K562 (cell line): ENCODE results near the gene TMCC1. TPM values are rescaled to one million over a fixed set of nuclear protein-coding genes. Genes with fewer than 3 reads are reported as not detected.

Source experiments
- ATF7 ChIP-seq: fragments of 450-650 bp; IDR thresholded peaks from 2 replicates; pipeline ENCODE4 v1.7.1; 2014; ENCODE audit warnings: mild to moderate bottlenecking, moderate library complexity
- CBX5 ChIP-seq: IDR thresholded peaks from 2 replicates; pipeline ENCODE4 v1.6.1; 2014; ENCODE audit warnings: low read depth, borderline replicate concordance
- CEBPG ChIP-seq, 3 experiments: fragments of 200-800 bp in 1 of 3; sonication (Bioruptor generic) in 1 of 3; sonication (generic) in 1 of 3; formaldehyde crosslinking in 1 of 3; IDR thresholded peaks in 2 of 3; conservative IDR thresholded peaks in 1 of 3; 2 replicates each; pipeline versions ENCODE4 v1.6.1 to v1.8.0; 2016 to 2022; ENCODE audit warnings: missing compliant biosample characterization in 2 of 3, missing genetic modification characterization in 2 of 3, mild to moderate bottlenecking in 1 of 3, missing genetic modification reagents in 1 of 3
- FOS ChIP-seq: IDR thresholded peaks from 3 replicates; pipeline ENCODE4 v1.6.1; 2011; ENCODE audit not compliant: insufficient read length; ENCODE audit errors: extremely low read depth
- FOXA1 ChIP-seq: fragments of 450-650 bp; IDR thresholded peaks from 2 replicates; pipeline ENCODE4 v1.6.1; 2016; ENCODE audit warnings: mild to moderate bottlenecking, borderline replicate concordance
- JUND ChIP-seq, 2 experiments: IDR thresholded peaks; 2 replicates in 1 of 2; 3 replicates in 1 of 2; pipeline ENCODE4 v1.6.1; 2011; ENCODE audit warnings: borderline replicate concordance in 2 of 2, low read depth in 2 of 2, low read length in 2 of 2, improper control_type of control experiment in 1 of 2, missing biosample characterization in 1 of 2, missing genetic modification characterization in 1 of 2, missing genetic modification reagents in 1 of 2
- KDM5B ChIP-seq: fragments of 200-600 bp; sonication (generic); IDR thresholded peaks from 2 replicates; pipeline ENCODE4 v1.6.1; 2012; ENCODE audit warnings: low read depth, mild to moderate bottlenecking, moderate library complexity, low read length, control low read depth, inconsistent platforms; ENCODE audit not compliant: insufficient replicate concordance
- NR2C1 ChIP-seq, 2 experiments: fragments of 450-650 bp; IDR thresholded peaks; 2 replicates each; pipeline ENCODE4 v1.6.1; 2017; ENCODE audit warnings: mild to moderate bottlenecking in 2 of 2, antibody characterized with exemption in 1 of 2, inconsistent platforms in 1 of 2, missing compliant biosample characterization in 1 of 2, missing genetic modification characterization in 1 of 2
- POLR2H ChIP-seq: IDR thresholded peaks from 2 replicates; pipeline ENCODE4 v1.6.1; 2016; ENCODE audit warnings: missing genetic modification characterization, low read depth, mild to moderate bottlenecking, control low read depth, missing compliant biosample characterization, moderate library complexity
- PTBP1 ChIP-seq: fragments of 200-400 bp; formaldehyde crosslinking; IDR thresholded peaks from 2 replicates; pipeline ENCODE4 v1.6.1; 2017; ENCODE audit warnings: low read depth, low read length
- RAD51 ChIP-seq: fragments of 450-650 bp; IDR thresholded peaks from 2 replicates; pipeline ENCODE4 v1.7.1; 2016; ENCODE audit warnings: low read depth, mild to moderate bottlenecking, borderline replicate concordance
- RBBP5 ChIP-seq: fragments of 200-600 bp; sonication (generic); IDR thresholded peaks from 2 replicates; pipeline ENCODE4 v1.6.1; 2012; ENCODE audit warnings: borderline replicate concordance, mild to moderate bottlenecking, low read length, control low read depth, inconsistent platforms; ENCODE audit not compliant: insufficient read depth, poor library complexity, severe bottlenecking
- RBM25 ChIP-seq: fragments of 200-400 bp; formaldehyde crosslinking; IDR thresholded peaks from 2 replicates; pipeline ENCODE4 v1.6.1; 2018; ENCODE audit warnings: low read length, low read depth, moderate library complexity; ENCODE audit not compliant: severe bottlenecking
- RFX5 ChIP-seq: IDR thresholded peaks from 2 replicates; pipeline ENCODE4 v1.6.1; 2011; ENCODE audit warnings: low read depth, mild to moderate bottlenecking, improper control_type of control experiment, low read length
- ZEB2 ChIP-seq: fragments of 450-650 bp; IDR thresholded peaks from 2 replicates; pipeline ENCODE4 v1.6.1; 2016
- ZNF24 ChIP-seq: fragments of 450-650 bp; IDR thresholded peaks from 2 replicates; pipeline ENCODE4 v1.6.1; 2016
- ZNF316 ChIP-seq: fragments of 450-650 bp; IDR thresholded peaks from 2 replicates; pipeline ENCODE4 v1.6.1; 2016
- ZNF586 ChIP-seq: fragments of 450-650 bp; formaldehyde crosslinking; conservative IDR thresholded peaks from 2 replicates; pipeline ENCODE4 v1.4.0; 2020; ENCODE audit warnings: mild to moderate bottlenecking, moderate library complexity
- polyA plus RNA-seq, 8 experiments: library from polyadenylated mRNA; depleted of rRNA in 4 of 8; stranded (reverse) in 5 of 8; unstranded in 3 of 8; fragments of >200 nt; fragmentation: Nextera tagmentation in 2 of 8; fragmentation: Illumina TruSeq in 1 of 8; extraction: Ambion mirVana in 2 of 8; extraction: Trizol in 1 of 8; gene quantifications; 2 replicates each; pipeline versions ENCODE4 v1.2.1 to v1.2.3, GENCODE V29; 2011 to 2014; ENCODE audit warnings: inconsistent platforms in 1 of 8, missing spikeins in 1 of 8
- total RNA-seq, 7 experiments: library from RNA; depleted of rRNA in 6 of 7; stranded (reverse); fragments of >200 nt in 6 of 7; fragmentation: Illumina TruSeq in 2 of 7; extraction: Trizol in 2 of 7; gene quantifications; 2 replicates each; pipeline versions ENCODE4 v1.2.1 to v1.2.3, GENCODE V29; 2011 to 2021; ENCODE audit warnings: low replicate concordance in 1 of 7
- TF ChIP-seq, protein P1 (sequence below): sonication (generic); formaldehyde crosslinking; IDR thresholded peaks from 2 replicates; pipeline ENCODE4 v1.8.0; 2022; ENCODE audit warnings: mild to moderate bottlenecking, missing genetic modification reagents
- TF ChIP-seq, protein P2 (sequence below): fragments of 450-650 bp; formaldehyde crosslinking; IDR thresholded peaks from 2 replicates; pipeline ENCODE4 v1.4.0; 2020; ENCODE audit warnings: mild to moderate bottlenecking, mixed read lengths
- TF ChIP-seq, protein P3 (sequence below): fragments of 250-450 bp; sonication (Bioruptor Pico); IDR thresholded peaks from 2 replicates; pipeline ENCODE4 v1.8.0; 2022; ENCODE audit warnings: moderate library complexity, mild to moderate bottlenecking, inconsistent platforms

Gene TMCC1
- total and polyA plus RNA-seq, 9 of the 15 experiments (the other 6 are each of a cell fraction or from before 2014, with no cell fraction given): 0.89 to 8.7 (median 4.0) TPM

- TF ChIP-seq, protein P1, sequence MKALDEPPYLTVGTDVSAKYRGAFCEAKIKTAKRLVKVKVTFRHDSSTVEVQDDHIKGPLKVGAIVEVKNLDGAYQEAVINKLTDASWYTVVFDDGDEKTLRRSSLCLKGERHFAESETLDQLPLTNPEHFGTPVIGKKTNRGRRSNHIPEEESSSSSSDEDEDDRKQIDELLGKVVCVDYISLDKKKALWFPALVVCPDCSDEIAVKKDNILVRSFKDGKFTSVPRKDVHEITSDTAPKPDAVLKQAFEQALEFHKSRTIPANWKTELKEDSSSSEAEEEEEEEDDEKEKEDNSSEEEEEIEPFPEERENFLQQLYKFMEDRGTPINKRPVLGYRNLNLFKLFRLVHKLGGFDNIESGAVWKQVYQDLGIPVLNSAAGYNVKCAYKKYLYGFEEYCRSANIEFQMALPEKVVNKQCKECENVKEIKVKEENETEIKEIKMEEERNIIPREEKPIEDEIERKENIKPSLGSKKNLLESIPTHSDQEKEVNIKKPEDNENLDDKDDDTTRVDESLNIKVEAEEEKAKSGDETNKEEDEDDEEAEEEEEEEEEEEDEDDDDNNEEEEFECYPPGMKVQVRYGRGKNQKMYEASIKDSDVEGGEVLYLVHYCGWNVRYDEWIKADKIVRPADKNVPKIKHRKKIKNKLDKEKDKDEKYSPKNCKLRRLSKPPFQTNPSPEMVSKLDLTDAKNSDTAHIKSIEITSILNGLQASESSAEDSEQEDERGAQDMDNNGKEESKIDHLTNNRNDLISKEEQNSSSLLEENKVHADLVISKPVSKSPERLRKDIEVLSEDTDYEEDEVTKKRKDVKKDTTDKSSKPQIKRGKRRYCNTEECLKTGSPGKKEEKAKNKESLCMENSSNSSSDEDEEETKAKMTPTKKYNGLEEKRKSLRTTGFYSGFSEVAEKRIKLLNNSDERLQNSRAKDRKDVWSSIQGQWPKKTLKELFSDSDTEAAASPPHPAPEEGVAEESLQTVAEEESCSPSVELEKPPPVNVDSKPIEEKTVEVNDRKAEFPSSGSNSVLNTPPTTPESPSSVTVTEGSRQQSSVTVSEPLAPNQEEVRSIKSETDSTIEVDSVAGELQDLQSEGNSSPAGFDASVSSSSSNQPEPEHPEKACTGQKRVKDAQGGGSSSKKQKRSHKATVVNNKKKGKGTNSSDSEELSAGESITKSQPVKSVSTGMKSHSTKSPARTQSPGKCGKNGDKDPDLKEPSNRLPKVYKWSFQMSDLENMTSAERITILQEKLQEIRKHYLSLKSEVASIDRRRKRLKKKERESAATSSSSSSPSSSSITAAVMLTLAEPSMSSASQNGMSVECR (CRISPR knock-in tag): no peak
- 0 out of 2 replicates have a peak, but pooled peaks have one; percentile 18 for TF ChIP-seq ZEB2
- TF ChIP-seq NR2C1 (IDR thresholded peaks at IDR 0.05): no peak
- TF ChIP-seq NR2C1 (tag; IDR thresholded peaks at IDR 0.05): peak; percentile 20; the same call in 1 of the 2 replicates
- no peak for TF ChIP-seq PTBP1
- no peak for TF ChIP-seq RBBP5
- no peak for TF ChIP-seq RFX5
- TF ChIP-seq RBM25: no peak
- peak; percentile 56; the same call in 1 of the 2 replicates for TF ChIP-seq ATF7
- TF ChIP-seq CBX5: no peak
- peak; percentile 80 for TF ChIP-seq RAD51
- no peak for TF ChIP-seq POLR2H
- TF ChIP-seq KDM5B: no peak
- TF ChIP-seq, protein P2, sequence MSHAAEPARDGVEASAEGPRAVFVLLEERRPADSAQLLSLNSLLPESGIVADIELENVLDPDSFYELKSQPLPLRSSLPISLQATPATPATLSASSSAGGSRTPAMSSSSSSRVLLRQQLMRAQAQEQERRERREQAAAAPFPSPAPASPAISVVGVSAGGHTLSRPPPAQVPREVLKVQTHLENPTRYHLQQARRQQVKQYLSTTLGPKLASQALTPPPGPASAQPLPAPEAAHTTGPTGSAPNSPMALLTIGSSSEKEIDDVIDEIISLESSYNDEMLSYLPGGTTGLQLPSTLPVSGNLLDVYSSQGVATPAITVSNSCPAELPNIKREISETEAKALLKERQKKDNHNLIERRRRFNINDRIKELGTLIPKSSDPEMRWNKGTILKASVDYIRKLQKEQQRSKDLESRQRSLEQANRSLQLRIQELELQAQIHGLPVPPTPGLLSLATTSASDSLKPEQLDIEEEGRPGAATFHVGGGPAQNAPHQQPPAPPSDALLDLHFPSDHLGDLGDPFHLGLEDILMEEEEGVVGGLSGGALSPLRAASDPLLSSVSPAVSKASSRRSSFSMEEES (CRISPR knock-in tag): peak; percentile 40
- no peak for TF ChIP-seq ZNF586 (CRISPR knock-in tag)
- peak; percentile 30; the same call in 1 of the 2 replicates for TF ChIP-seq JUND (IDR thresholded peaks at IDR 0.05; ENCODE audit: borderline replicate concordance, low read depth, low read length)
- TF ChIP-seq JUND (tag; IDR thresholded peaks at IDR 0.05; ENCODE audit: borderline replicate concordance, low read depth, low read length): no peak
- no peak for TF ChIP-seq ZNF24
- peak; percentile 39; the same call in 1 of the 2 replicates for TF ChIP-seq CEBPG (CRISPR knock-in tag; IDR thresholded peaks at IDR 0.05)
- TF ChIP-seq CEBPG (tag; conservative IDR thresholded peaks at IDR 0.05 in 1 of 2, IDR thresholded peaks at IDR 0.05 in 1 of 2): peak in 1 of 2 experiments; percentile 73; a peak in 2 of 4 replicates
- TF ChIP-seq FOXA1: no peak
- TF ChIP-seq, protein P3, sequence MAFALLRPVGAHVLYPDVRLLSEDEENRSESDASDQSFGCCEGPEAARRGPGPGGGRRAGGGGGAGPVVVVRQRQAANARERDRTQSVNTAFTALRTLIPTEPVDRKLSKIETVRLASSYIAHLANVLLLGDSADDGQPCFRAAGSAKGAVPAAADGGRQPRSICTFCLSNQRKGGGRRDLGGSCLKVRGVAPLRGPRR: no peak
- no peak for TF ChIP-seq ZNF316
- TF ChIP-seq FOS: no peak
Measured at GRCh38 chr3:129796146-129796545, 97.4 kb downstream of the TMCC1 start (continued).
